OCI-LY7 (cell line): Measurements from ENCODE around the gene DCC.

Source experiments
- EZH2phosphoT487 ChIP-seq: fragments of 200-600 bp; sonication (generic); IDR thresholded peaks from 2 replicates; pipeline ENCODE4 v1.6.1; 2018; ENCODE audit warnings: low read depth, borderline replicate concordance, mild to moderate bottlenecking, mixed run types, antibody characterized with exemption, low read length, moderate library complexity, mixed read lengths
- TF ChIP-seq, protein P1 (sequence below): fragments of 200-600 bp; sonication (generic); conservative IDR thresholded peaks from 2 replicates; pipeline ENCODE4 v1.5.1; 2014; ENCODE audit warnings: mild to moderate bottlenecking, antibody characterized with exemption, low read length, moderate library complexity, mixed read lengths

- TF ChIP-seq, protein P1, sequence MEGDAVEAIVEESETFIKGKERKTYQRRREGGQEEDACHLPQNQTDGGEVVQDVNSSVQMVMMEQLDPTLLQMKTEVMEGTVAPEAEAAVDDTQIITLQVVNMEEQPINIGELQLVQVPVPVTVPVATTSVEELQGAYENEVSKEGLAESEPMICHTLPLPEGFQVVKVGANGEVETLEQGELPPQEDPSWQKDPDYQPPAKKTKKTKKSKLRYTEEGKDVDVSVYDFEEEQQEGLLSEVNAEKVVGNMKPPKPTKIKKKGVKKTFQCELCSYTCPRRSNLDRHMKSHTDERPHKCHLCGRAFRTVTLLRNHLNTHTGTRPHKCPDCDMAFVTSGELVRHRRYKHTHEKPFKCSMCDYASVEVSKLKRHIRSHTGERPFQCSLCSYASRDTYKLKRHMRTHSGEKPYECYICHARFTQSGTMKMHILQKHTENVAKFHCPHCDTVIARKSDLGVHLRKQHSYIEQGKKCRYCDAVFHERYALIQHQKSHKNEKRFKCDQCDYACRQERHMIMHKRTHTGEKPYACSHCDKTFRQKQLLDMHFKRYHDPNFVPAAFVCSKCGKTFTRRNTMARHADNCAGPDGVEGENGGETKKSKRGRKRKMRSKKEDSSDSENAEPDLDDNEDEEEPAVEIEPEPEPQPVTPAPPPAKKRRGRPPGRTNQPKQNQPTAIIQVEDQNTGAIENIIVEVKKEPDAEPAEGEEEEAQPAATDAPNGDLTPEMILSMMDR, result no peak
- no peak for TF ChIP-seq EZH2phosphoT487
These were observed 489.9 kb downstream of the DCC start for GRCh38 chr18:52829876-52830405.
